Panc1 (cell line): Measurements from ENCODE around the gene KDM4B. TPM values are rescaled to one million over a fixed set of nuclear protein-coding genes. Genes with fewer than 3 reads are reported as not detected.

Source experiments
- ATAC-seq: fragments of 200-7000 bp; cut with Tn5 transposase; 2 replicates; pipeline ENCODE4 v1.9.1; 2020; ENCODE audit warnings: mild to moderate bottlenecking, moderate library complexity
- BruUV-seq: library from RNA; stranded (reverse); fragments of 400-500 nt; replicated peaks from 2 replicates; lab custom pipeline; 2021; lab: Mats Ljungman, UMichigan
- CTCF ChIA-PET: fragments of 300-600 bp; sonication (Branson Sonifier 250); formaldehyde crosslinking; loops from one replicate; lab custom pipeline; 2022; ENCODE audit warnings: antibody characterized with exemption; lab: Charles Lee
- POLR2A ChIA-PET: fragments of 300-600 bp; sonication (Branson Sonifier 250); formaldehyde crosslinking; loops from one replicate; lab custom pipeline; 2022; ENCODE audit warnings: antibody characterized with exemption; lab: Charles Lee
- DNase-seq: peaks from one replicate; pipeline ENCODE4 v3.0.0-alpha.2; 2010; ENCODE audit warnings: low read depth, low spot score
- H3K27ac ChIP-seq: 2 replicates; pipeline ENCODE4 v1.5.1; 2011; ENCODE audit warnings: mild to moderate bottlenecking, low read length, inconsistent platforms
- H3K27me3 ChIP-seq: fragments of 200-500 bp; sonication (Bioruptor generic); 2 replicates; pipeline ENCODE4 v1.6.0; 2014; ENCODE audit warnings: low read length, inconsistent platforms; ENCODE audit not compliant: control insufficient read depth, insufficient read depth
- H3K36me3 ChIP-seq: fragments of 200-500 bp; sonication (Bioruptor generic); 2 replicates; pipeline ENCODE4 v1.5.1; 2014; ENCODE audit warnings: inconsistent platforms, mild to moderate bottlenecking, low read length, moderate library complexity; ENCODE audit not compliant: control insufficient read depth, insufficient read depth
- H3K4me1 ChIP-seq: 2 replicates; pipeline ENCODE4 v1.5.1; 2011; ENCODE audit warnings: inconsistent platforms, mild to moderate bottlenecking, low read length, moderate library complexity; ENCODE audit not compliant: control insufficient read depth, insufficient read depth
- H3K4me3 ChIP-seq, 2 experiments: 2 replicates each; pipeline ENCODE4 v1.5.1; 2011 to 2012; ENCODE audit warnings: low read depth in 2 of 2, low read length in 2 of 2, mild to moderate bottlenecking in 2 of 2, inconsistent platforms in 1 of 2, moderate library complexity in 1 of 2
- H3K9me3 ChIP-seq: fragments of 200-500 bp; sonication (Bioruptor generic); 2 replicates; pipeline ENCODE4 v1.5.1; 2014; ENCODE audit warnings: low read depth, mild to moderate bottlenecking, inconsistent platforms, low read length, moderate library complexity; ENCODE audit not compliant: control insufficient read depth, insufficient read depth
- POLR2AphosphoS5 ChIP-seq: IDR thresholded peaks from 2 replicates; pipeline ENCODE4 v1.6.1; 2012; ENCODE audit warnings: mild to moderate bottlenecking, low read depth, low read length, moderate library complexity
- SIN3A ChIP-seq: IDR thresholded peaks from 2 replicates; pipeline ENCODE4 v1.6.1; 2012; ENCODE audit warnings: low read depth, mild to moderate bottlenecking, low read length, moderate library complexity, borderline replicate concordance; ENCODE audit not compliant: insufficient read depth
- TCF7L2 ChIP-seq: IDR thresholded peaks from 2 replicates; pipeline ENCODE4 v1.6.1; 2011; ENCODE audit warnings: mild to moderate bottlenecking, low read depth, low read length, inconsistent platforms
- in situ Hi-C: cut with HindIII; loops from 2 replicates; pipeline ENCODE4 v1.10.0; 2016; ENCODE audit warnings: low sequenced_read_pairs, low pct_unique_long_range_greater_than_20kb
- intact Hi-C: fragments of 100-400 bp; cut with micrococcal nuclease; formaldehyde crosslinking; loops from one replicate; pipeline ENCODE4 v1.10.0; 2022; ENCODE audit not compliant: unreplicated experiment
- total RNA-seq: library from RNA; stranded (reverse); gene quantifications from one replicate; pipeline ENCODE4 v1.2.1, GENCODE V29; 2021; ENCODE audit not compliant: unreplicated experiment
- TF ChIP-seq, protein P1 (sequence below): fragments of 450-650 bp; IDR thresholded peaks from 2 replicates; pipeline ENCODE4 v1.5.1; 2017; ENCODE audit warnings: mild to moderate bottlenecking
- TF ChIP-seq, protein P2 (sequence below), 2 experiments: IDR thresholded peaks; 2 replicates each; pipeline ENCODE4 v1.6.1; 2011 to 2012; ENCODE audit warnings: low read depth in 2 of 2, control low read depth in 1 of 2, low read length in 1 of 2, mild to moderate bottlenecking in 1 of 2, moderate library complexity in 1 of 2; ENCODE audit not compliant: insufficient read depth in 1 of 2

Gene KDM4B
- total RNA-seq, 1 experiment from 2014 or later = 18.4 TPM

DNA sequence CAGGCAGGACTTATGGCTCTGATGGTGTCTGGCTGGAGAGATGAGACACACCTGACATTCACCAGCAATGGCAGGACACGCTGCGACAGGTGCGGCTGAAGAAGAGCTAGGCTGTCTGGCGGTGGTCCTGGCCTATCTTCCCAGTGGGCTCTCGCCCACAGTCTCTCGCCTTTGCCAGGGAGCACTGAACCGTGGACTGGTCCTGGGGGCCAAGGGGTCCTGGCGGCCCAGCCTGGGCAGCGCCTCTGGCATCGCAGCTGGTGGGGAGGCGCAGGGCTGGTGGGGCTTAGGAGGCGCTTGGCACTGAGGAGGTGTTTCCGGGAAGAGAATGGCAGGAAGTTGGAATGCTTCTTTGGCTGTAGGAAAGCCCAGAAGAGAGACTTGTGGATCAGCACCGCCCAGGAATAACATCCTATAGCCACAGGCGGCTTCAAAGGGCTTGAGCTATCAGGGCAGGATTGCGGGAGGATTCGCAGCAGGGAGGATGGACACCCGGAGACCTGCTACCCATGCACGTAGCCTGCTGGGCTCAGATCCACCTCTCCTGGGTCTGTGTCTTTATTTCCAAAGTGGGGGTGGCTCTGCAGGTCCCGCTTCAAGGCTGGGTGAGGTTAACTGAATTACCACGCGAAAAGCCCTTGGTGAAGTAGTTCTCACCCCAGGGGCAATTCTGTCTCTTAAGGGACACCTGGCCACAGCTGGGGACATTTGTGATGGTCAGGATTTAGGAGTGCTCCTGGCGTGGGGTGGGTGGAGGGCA is 14.6 kb downstream of the KDM4B start:
- Histone ChIP-seq H3K27ac (no peak overlapping the region), H3K9me3 (no peaks in the 10 kb centered on the region), H3K4me1 (no peaks in the 10 kb centered on the region), H3K4me3 (no peak overlapping the region), H3K36me3 (no peaks in the 10 kb centered on the region), H3K27me3 (no peaks in the 10 kb centered on the region)
- POLR2A ChIA-PET = no interaction called here
- TF ChIP-seq POLR2AphosphoS5 (no peak), SIN3A (no peak), TCF7L2 (no peak)
- TF ChIP-seq, protein P1, sequence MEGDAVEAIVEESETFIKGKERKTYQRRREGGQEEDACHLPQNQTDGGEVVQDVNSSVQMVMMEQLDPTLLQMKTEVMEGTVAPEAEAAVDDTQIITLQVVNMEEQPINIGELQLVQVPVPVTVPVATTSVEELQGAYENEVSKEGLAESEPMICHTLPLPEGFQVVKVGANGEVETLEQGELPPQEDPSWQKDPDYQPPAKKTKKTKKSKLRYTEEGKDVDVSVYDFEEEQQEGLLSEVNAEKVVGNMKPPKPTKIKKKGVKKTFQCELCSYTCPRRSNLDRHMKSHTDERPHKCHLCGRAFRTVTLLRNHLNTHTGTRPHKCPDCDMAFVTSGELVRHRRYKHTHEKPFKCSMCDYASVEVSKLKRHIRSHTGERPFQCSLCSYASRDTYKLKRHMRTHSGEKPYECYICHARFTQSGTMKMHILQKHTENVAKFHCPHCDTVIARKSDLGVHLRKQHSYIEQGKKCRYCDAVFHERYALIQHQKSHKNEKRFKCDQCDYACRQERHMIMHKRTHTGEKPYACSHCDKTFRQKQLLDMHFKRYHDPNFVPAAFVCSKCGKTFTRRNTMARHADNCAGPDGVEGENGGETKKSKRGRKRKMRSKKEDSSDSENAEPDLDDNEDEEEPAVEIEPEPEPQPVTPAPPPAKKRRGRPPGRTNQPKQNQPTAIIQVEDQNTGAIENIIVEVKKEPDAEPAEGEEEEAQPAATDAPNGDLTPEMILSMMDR = no peak
- TF ChIP-seq, protein P2, sequence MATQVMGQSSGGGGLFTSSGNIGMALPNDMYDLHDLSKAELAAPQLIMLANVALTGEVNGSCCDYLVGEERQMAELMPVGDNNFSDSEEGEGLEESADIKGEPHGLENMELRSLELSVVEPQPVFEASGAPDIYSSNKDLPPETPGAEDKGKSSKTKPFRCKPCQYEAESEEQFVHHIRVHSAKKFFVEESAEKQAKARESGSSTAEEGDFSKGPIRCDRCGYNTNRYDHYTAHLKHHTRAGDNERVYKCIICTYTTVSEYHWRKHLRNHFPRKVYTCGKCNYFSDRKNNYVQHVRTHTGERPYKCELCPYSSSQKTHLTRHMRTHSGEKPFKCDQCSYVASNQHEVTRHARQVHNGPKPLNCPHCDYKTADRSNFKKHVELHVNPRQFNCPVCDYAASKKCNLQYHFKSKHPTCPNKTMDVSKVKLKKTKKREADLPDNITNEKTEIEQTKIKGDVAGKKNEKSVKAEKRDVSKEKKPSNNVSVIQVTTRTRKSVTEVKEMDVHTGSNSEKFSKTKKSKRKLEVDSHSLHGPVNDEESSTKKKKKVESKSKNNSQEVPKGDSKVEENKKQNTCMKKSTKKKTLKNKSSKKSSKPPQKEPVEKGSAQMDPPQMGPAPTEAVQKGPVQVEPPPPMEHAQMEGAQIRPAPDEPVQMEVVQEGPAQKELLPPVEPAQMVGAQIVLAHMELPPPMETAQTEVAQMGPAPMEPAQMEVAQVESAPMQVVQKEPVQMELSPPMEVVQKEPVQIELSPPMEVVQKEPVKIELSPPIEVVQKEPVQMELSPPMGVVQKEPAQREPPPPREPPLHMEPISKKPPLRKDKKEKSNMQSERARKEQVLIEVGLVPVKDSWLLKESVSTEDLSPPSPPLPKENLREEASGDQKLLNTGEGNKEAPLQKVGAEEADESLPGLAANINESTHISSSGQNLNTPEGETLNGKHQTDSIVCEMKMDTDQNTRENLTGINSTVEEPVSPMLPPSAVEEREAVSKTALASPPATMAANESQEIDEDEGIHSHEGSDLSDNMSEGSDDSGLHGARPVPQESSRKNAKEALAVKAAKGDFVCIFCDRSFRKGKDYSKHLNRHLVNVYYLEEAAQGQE (IDR thresholded peaks at IDR 0.05; ENCODE audit: insufficient read depth in 1 of 2, low read depth in 2 of 2, low read length in 1 of 2) = no peak
- intact Hi-C loops = no loop called here
- DNase-seq (no peak), ATAC-seq (no peak)
- CTCF ChIA-PET = no interaction called here
- in situ Hi-C loops = no loop called here
- no TSS peak for BruUV-seq

DNA sequence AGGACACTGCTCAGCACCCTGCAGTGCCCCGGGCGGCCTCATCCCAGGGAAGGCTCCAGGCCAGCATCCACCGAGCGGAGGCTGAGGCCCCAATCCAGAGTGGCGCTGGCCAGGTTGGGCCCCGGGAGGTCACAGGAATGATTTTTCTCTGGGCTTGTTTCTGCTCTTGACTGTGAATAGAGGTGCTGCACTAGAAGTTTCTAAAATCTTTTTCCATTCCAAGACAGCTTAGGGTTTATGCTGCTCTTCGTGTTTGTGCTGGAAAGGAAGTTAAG is 15.1 kb downstream of the KDM4B start:
- CTCF ChIA-PET = no interaction called here
- intact Hi-C loops = no loop called here
- Histone ChIP-seq H3K36me3 (no peaks in the 10 kb centered on the region), H3K27ac (no peak overlapping the region), H3K27me3 (no peaks in the 10 kb centered on the region), H3K4me3 (no peak overlapping the region), H3K9me3 (no peaks in the 10 kb centered on the region), H3K4me1 (no peaks in the 10 kb centered on the region)
- no peak for DNase-seq
- TF ChIP-seq, protein P2 (IDR thresholded peaks at IDR 0.05; ENCODE audit: insufficient read depth in 1 of 2, low read depth in 2 of 2, low read length in 1 of 2) = no peak
- TF ChIP-seq TCF7L2 = no peak
- TF ChIP-seq SIN3A = no peak
- TF ChIP-seq POLR2AphosphoS5 = no peak
- TF ChIP-seq, protein P1 = no peak
- no peak for ATAC-seq
- POLR2A ChIA-PET = no interaction called here
- in situ Hi-C loops = no loop called here
- BruUV-seq = no TSS peak
